HepG2 (cell line): Measurements from ENCODE around the gene VEZT.

Experiments
- EZH2 ChIP-seq: conservative IDR thresholded peaks from 2 replicates; pipeline ENCODE4 v1.6.1; 2012; ENCODE audit warnings: mild to moderate bottlenecking, low read depth, low read length, moderate library complexity
- NAIF1 ChIP-seq: sonication (generic); formaldehyde crosslinking; IDR thresholded peaks from 2 replicates; pipeline ENCODE4 v1.5.0; 2020; ENCODE audit warnings: mild to moderate bottlenecking, missing genetic modification reagents, borderline replicate concordance
- POLR2A ChIP-seq, 2 experiments: IDR thresholded peaks; 2 replicates each; pipeline ENCODE4 v1.6.1; 2011; ENCODE audit warnings: low read depth in 2 of 2, low read length in 2 of 2, mild to moderate bottlenecking in 1 of 2, moderate library complexity in 1 of 2; ENCODE audit not compliant: insufficient read depth in 1 of 2
- RXRA ChIP-seq: sonication (generic); formaldehyde crosslinking; IDR thresholded peaks from 2 replicates; pipeline ENCODE4 v1.5.1; 2020; ENCODE audit warnings: missing genetic modification reagents
- SETDB1 ChIP-seq: sonication (generic); formaldehyde crosslinking; IDR thresholded peaks from 2 replicates; pipeline ENCODE4 v1.5.1; 2020; ENCODE audit warnings: missing genetic modification reagents, mild to moderate bottlenecking, borderline replicate concordance
- ZNF263 ChIP-seq: sonication (generic); formaldehyde crosslinking; IDR thresholded peaks from 2 replicates; pipeline ENCODE4 v1.4.0; 2020; ENCODE audit warnings: missing genetic modification reagents
- TF ChIP-seq, protein P1 (sequence below), 2 experiments: sonication (generic) in 1 of 2; formaldehyde crosslinking in 1 of 2; IDR thresholded peaks; 2 replicates each; pipeline versions ENCODE4 v1.5.1 to v1.6.1; 2011 to 2020; ENCODE audit warnings: borderline replicate concordance in 1 of 2, low read depth in 1 of 2, low read length in 1 of 2, mild to moderate bottlenecking in 1 of 2, missing genetic modification reagents in 1 of 2, moderate library complexity in 1 of 2
- TF ChIP-seq, protein P2 (sequence below): sonication (generic); formaldehyde crosslinking; IDR thresholded peaks from 2 replicates; pipeline ENCODE4 v1.4.0; 2020; ENCODE audit warnings: mild to moderate bottlenecking, missing genetic modification reagents

DNA sequence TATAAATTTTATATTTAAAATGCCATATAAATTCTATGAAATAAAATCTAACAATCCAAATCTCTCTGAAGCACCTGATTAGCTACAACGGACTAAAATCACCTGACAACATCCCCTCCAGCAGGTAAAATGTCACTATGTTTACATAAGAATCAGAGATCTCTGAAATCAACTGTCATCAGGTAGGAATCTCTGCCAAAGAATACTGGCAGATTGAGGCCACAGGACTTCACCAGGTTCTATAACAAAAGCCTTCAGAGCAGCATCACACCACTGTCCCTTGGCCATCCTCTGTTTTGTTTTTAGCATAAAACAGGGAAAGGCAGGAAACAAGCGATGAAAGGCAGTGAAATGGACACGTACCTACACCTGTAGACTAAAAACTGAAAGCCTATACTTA lies 22.5 kb upstream of the VEZT start:
- TF ChIP-seq EZH2 (no peak), ZNF263 (CRISPR knock-in tag) (no peak), NAIF1 (CRISPR knock-in tag) (no peak), SETDB1 (CRISPR knock-in tag) (no peak), POLR2A (IDR thresholded peaks at IDR 0.05; ENCODE audit: insufficient read depth in 1 of 2, low read depth in 2 of 2, low read length in 2 of 2) (no peak), RXRA (no peak)
- TF ChIP-seq, protein P1, sequence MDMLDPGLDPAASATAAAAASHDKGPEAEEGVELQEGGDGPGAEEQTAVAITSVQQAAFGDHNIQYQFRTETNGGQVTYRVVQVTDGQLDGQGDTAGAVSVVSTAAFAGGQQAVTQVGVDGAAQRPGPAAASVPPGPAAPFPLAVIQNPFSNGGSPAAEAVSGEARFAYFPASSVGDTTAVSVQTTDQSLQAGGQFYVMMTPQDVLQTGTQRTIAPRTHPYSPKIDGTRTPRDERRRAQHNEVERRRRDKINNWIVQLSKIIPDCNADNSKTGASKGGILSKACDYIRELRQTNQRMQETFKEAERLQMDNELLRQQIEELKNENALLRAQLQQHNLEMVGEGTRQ (IDR thresholded peaks at IDR 0.05; ENCODE audit: low read depth, low read length), result no peak
- TF ChIP-seq, protein P1 (CRISPR knock-in tag; IDR thresholded peaks at IDR 0.05; ENCODE audit: borderline replicate concordance), result no peak
- TF ChIP-seq, protein P2, sequence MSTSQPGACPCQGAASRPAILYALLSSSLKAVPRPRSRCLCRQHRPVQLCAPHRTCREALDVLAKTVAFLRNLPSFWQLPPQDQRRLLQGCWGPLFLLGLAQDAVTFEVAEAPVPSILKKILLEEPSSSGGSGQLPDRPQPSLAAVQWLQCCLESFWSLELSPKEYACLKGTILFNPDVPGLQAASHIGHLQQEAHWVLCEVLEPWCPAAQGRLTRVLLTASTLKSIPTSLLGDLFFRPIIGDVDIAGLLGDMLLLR, result no peak
